T-helper 17 cell (primary cell): ENCODE results near the gene HOXD9. TPM values are rescaled to one million over a fixed set of nuclear protein-coding genes. Genes with fewer than 3 reads are reported as not detected.

Experiments
- ATAC-seq: fragments of 150-1000 bp; cut with Tn5 transposase; 2 replicates; pipeline ENCODE4 v1.10.0; 2021; ENCODE audit warnings: mild to moderate bottlenecking, moderate library complexity
- DNase-seq, 3 donors: peaks; one replicate each; pipeline versions ENCODE4 v3.0.0 to v3.0.0-alpha.2; 2020 to 2021
- H3K9me3 ChIP-seq: one replicate; pipeline ENCODE4 v1.7.0; 2013; ENCODE audit warnings: low read length, mild to moderate bottlenecking; ENCODE audit not compliant: control insufficient read depth, poor library complexity, severe bottlenecking
- H3K27ac Mint-ChIP-seq: one replicate; pipeline ENCODE4 v1.8.0; 2022; ENCODE audit warnings: mild to moderate bottlenecking, moderate library complexity, mixed read lengths
- H3K27me3 Mint-ChIP-seq: one replicate; pipeline ENCODE4 v1.8.0; 2022; ENCODE audit warnings: mixed read lengths
- H3K36me3 Mint-ChIP-seq: one replicate; pipeline ENCODE4 v1.8.0; 2022; ENCODE audit warnings: low read depth, mixed read lengths
- H3K4me1 Mint-ChIP-seq: one replicate; pipeline ENCODE4 v1.8.0; 2022; ENCODE audit warnings: mild to moderate bottlenecking, mixed read lengths
- H3K4me3 Mint-ChIP-seq: one replicate; pipeline ENCODE4 v1.8.0; 2022; ENCODE audit warnings: mild to moderate bottlenecking, moderate library complexity, mixed read lengths
- total RNA-seq, 4 donors: library from RNA in 2 of 4; stranded (reverse) in 2 of 4; gene quantifications; one replicate each; pipeline ENCODE4 v1.2.3 and lab custom pipeline; 2022 to 2026

Gene HOXD9
- total RNA-seq, 2 donors from 2014 or later: not detected

- no peak for ATAC-seq
- Mint-ChIP-seq H3K27me3 (peaks cover 80% of the 10 kb centered on the region), H3K4me1 (peaks cover 11% of the 10 kb centered on the region), H3K36me3 (peaks cover 5% of the 10 kb centered on the region), H3K27ac (peak overlapping the region; percentile 1), H3K4me3 (peak overlapping the region; percentile 68)
- peaks cover 8% of the 10 kb centered on the region for H3K9me3 ChIP-seq
- no peak for DNase-seq
Measured at GRCh38 chr2:176105730-176106580, 16.6 kb upstream of the HOXD9 start.

DNA sequence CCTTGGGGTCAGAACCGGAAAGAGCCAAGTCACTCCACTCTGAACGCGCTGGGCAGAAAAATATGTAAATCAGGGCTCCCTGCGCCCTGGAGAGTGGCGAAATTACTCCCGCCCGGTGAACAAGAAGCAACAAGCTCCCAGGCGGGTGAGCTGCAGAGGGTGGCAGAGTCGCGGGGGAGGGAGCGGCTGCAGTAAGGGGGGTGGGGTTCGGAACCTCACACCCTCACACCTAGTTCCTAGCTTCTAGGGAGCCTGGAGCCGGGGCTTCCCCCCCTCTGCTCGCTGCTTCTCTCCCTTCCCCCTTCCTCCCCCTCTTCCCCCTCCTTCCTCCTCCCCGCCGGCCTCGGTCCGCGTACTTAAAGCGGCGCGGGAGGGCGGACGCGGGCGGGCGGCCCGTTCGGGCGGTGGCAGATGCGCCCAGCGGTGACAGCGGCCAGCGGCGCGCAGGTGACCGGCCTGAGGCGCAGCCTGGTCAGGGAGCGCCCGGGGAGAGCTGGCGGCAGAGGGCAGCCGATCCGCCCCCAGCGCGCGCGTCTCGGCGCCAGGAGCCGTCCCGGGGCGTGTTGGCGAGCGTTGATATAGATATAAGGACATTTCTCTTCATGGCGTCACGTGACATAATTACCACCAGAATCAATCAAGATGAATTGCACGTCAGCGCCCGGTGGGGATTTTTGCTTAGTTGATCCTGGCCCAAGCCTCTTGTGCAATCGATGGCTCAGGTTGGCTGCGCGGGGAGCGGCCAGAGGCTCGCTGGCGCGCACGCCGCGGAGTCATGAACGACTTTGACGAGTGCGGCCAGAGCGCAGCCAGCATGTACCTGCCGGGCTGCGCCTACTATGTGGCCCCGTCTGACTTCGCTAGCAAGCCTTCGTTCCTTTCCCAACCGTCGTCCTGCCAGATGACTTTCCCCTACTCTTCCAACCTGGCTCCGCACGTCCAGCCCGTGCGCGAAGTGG is 15.7 kb upstream of the HOXD9 start, which contains the start of gene HOXD11:
Gene HOXD11, plus strand, starts transcription at position 700 of the 959 bp plus-strand sequence. Its CDS starts 76 bp downstream, at position 776.
- Mint-ChIP-seq H3K27me3 (peaks cover 80% of the 10 kb centered on the region), H3K36me3 (peaks cover 6% of the 10 kb centered on the region), H3K27ac (peak within 1 kb of the TSS; percentile 1), H3K4me1 (peaks cover 11% of the 10 kb centered on the region), H3K4me3 (peak within 1 kb of the TSS; percentile 68)
- H3K9me3 ChIP-seq: peaks cover 8% of the 10 kb centered on the region
- DNase-seq (no peak), ATAC-seq (no peak)

GRCh38 chr2:176107731-176108181 is 14.8 kb upstream of the HOXD9 start:
- peaks cover 8% of the 10 kb centered on the region for H3K9me3 ChIP-seq
- H3K27ac Mint-ChIP-seq: no peak overlapping the region

DNA sequence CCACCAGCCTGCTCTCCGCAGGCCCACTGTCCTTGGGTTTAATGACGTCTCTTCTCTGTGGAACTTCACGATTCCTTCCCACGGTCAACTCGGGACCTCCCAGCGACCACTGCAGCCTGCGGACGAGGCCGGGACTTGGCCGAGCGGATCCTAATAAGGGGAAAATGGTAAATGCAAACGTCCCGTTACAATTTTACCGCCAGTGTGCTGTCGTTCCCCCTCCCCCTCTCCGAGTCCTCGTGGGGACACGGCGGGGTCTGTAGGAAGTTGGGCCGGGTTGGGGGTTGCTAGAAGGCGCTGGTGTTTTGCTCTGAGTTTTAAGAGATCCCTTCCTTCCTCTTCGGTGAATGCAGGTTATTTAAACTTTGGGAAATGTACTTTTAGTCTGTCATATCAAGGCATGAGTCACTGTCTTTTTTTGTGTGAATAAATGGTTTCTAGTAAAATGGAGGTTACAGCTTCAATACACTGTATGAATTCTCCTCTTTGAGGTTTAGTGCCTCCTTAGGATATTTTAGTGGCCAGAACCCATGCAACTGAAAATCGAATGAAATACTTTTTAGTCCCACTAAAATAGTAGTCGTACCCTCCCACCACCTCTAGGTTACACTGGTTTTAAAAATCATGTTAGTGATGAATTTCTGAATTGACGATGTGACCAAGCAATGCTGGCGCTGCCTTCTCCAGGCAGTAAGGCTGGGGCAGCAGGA is 13.2 kb upstream of the HOXD9 start:
- peak overlapping the region; percentile 47 for H3K4me3 Mint-ChIP-seq
- H3K27ac Mint-ChIP-seq: peak overlapping the region; percentile 77
- H3K27me3 Mint-ChIP-seq: peaks cover 82% of the 10 kb centered on the region
- H3K36me3 Mint-ChIP-seq: peaks cover 6% of the 10 kb centered on the region
- no peak for ATAC-seq
- H3K4me1 Mint-ChIP-seq: peaks cover 10% of the 10 kb centered on the region
- DNase-seq: no peak
- H3K9me3 ChIP-seq: peaks cover under 1% of the 10 kb centered on the region

More at GRCh38 chr2:176107731-176108181, 14.8 kb upstream of the HOXD9 start:
- H3K27me3 Mint-ChIP-seq: peaks cover 80% of the 10 kb centered on the region
- DNase-seq: no peak
- no peak for ATAC-seq
- H3K4me1 Mint-ChIP-seq: peaks cover 11% of the 10 kb centered on the region
- H3K36me3 Mint-ChIP-seq: peaks cover 6% of the 10 kb centered on the region
- no peak overlapping the region for H3K4me3 Mint-ChIP-seq

DNA sequence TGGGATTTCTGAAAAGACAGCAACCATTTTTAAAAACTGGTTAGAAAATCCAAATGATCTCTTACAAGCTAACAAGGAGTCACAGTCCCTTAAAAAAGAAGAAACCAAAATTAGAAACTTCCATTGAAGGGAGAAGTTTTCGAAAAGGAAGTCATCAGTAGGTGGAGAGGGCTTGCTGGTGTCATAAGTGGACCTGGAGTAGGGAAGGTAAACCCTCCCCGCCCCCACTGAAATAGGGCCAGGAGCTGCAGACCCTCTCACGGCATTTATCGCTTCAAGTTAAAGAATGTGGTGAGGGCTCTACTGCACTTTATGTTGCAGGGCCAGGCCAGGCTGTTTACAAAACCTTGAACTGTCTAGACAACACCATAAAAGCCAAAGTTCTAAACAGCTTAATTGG is 12.6 kb upstream of the HOXD9 start:
- no peaks in the 10 kb centered on the region for H3K9me3 ChIP-seq
- peaks cover 6% of the 10 kb centered on the region for H3K36me3 Mint-ChIP-seq
- peaks cover 9% of the 10 kb centered on the region for H3K4me1 Mint-ChIP-seq
- DNase-seq (no peak), ATAC-seq (no peak)
- H3K27ac Mint-ChIP-seq: peak overlapping the region; percentile 77
- peaks cover 82% of the 10 kb centered on the region for H3K27me3 Mint-ChIP-seq
- no peak overlapping the region for H3K4me3 Mint-ChIP-seq

GRCh38 chr2:176110415-176111308 is 11.9 kb upstream of the HOXD9 start:
- no peaks in the 10 kb centered on the region for H3K9me3 ChIP-seq
- peaks cover 7% of the 10 kb centered on the region for H3K4me1 Mint-ChIP-seq

GRCh38 chr2:176111309-176111663 is 11.2 kb upstream of the HOXD9 start:
- Mint-ChIP-seq H3K4me3 (peak overlapping the region; percentile 12), H3K36me3 (peaks cover 4% of the 10 kb centered on the region), H3K27me3 (peaks cover 71% of the 10 kb centered on the region), H3K4me1 (peaks cover 2% of the 10 kb centered on the region), H3K27ac (peak overlapping the region; percentile 83)
- H3K9me3 ChIP-seq: no peaks in the 10 kb centered on the region
- no peak for ATAC-seq
- no peak for DNase-seq

More at GRCh38 chr2:176110415-176111308, 11.9 kb upstream of the HOXD9 start:
- ATAC-seq (no peak), DNase-seq (no peak)
- Mint-ChIP-seq H3K27me3 (peaks cover 74% of the 10 kb centered on the region), H3K27ac (peak overlapping the region; percentile 83), H3K36me3 (peaks cover 6% of the 10 kb centered on the region), H3K4me3 (no peak overlapping the region)

- Mint-ChIP-seq H3K4me1 (no peaks in the 10 kb centered on the region), H3K27ac (peak overlapping the region; percentile 83), H3K27me3 (peaks cover 74% of the 10 kb centered on the region), H3K4me3 (no peak overlapping the region), H3K36me3 (peaks cover 4% of the 10 kb centered on the region)
- no peak for DNase-seq
- no peaks in the 10 kb centered on the region for H3K9me3 ChIP-seq
- no peak for ATAC-seq
Measured at GRCh38 chr2:176111846-176112374, 10.6 kb upstream of the HOXD9 start.

- H3K27me3 Mint-ChIP-seq: peaks cover 80% of the 10 kb centered on the region
- H3K27ac Mint-ChIP-seq: peak overlapping the region; percentile 83
- no peak for ATAC-seq
- H3K36me3 Mint-ChIP-seq: peaks cover 4% of the 10 kb centered on the region
- DNase-seq: no peak
- no peaks in the 10 kb centered on the region for H3K9me3 ChIP-seq
- H3K4me1 Mint-ChIP-seq: no peaks in the 10 kb centered on the region
- peak overlapping the region; percentile 36 for H3K4me3 Mint-ChIP-seq
Measured at GRCh38 chr2:176112375-176113302, 9.9 kb upstream of the HOXD9 start.

DNA sequence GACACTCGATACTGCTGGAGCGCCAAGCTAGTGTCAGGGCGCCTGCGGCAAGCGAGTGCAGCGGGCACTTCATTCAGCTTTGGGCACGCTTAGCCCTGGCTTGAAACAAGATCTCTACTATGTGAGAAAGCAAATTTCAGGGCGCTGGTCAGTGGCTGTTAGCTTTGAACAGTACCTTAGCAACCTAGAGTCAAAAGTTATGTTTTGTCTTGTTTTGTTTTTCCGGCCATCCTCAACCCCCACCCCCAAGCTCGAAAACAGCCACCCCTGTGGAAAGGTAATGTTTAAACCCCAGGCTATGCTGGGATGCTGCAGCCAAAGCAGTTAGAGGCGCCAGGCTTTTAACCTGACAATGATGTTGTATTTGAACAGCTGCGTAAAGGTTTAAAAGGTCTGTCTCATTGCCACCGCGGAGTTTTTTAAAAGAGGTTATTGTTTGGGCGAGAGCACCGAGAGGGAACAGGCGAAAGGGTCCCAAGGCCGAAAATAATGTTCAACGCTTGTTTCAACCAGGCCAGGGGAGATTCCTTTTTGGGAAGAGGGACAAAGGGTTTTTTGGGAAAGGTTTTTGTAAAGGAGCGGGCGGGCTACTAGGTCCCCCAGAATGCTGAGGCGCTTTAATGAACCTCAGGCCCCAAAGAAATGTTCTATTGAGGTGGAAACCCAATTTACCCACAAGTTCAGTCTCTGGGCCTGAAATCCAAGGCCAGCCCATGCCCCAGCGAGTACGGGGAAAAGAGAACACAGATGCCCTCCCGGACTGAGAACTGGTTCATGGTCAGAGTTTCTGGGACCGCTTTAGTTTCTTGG is 8.2 kb upstream of the HOXD9 start:
- Mint-ChIP-seq H3K27me3 (peaks cover 87% of the 10 kb centered on the region), H3K36me3 (peaks cover 4% of the 10 kb centered on the region), H3K4me3 (no peak overlapping the region), H3K27ac (peak overlapping the region; percentile 83), H3K4me1 (peaks cover 2% of the 10 kb centered on the region)
- no peaks in the 10 kb centered on the region for H3K9me3 ChIP-seq
- DNase-seq (no peak), ATAC-seq (no peak)
